GM13976 (cell line): ENCODE data around the gene ROMO1.
"Not testable (repeated sequence)": the region's sequence is repeated elsewhere in the genome, so short reads cannot be mapped to it uniquely, and the experiment has no call there.

Experiments used
- DNase-seq: peaks from one replicate; pipeline ENCODE4 v3.0.0; 2012; ENCODE audit warnings: low spot score
- in situ Hi-C: fragments of 300-500 bp; cut with MboI; formaldehyde crosslinking; loops from one replicate; pipeline ENCODE4 v1.12.0; 2022; ENCODE audit warnings: low sequenced_read_pairs, mixed read lengths, inconsistent platforms; ENCODE audit not compliant: unreplicated experiment
- TF ChIP-seq, protein P1 (sequence below): IDR thresholded peaks from 2 replicates; pipeline ENCODE4 v1.5.1; 2012; ENCODE audit warnings: borderline replicate concordance, mild to moderate bottlenecking; ENCODE audit not compliant: insufficient read depth; ENCODE audit errors: extremely low read depth, missing control alignments, control extremely low read depth

Gene ROMO1

DNA sequence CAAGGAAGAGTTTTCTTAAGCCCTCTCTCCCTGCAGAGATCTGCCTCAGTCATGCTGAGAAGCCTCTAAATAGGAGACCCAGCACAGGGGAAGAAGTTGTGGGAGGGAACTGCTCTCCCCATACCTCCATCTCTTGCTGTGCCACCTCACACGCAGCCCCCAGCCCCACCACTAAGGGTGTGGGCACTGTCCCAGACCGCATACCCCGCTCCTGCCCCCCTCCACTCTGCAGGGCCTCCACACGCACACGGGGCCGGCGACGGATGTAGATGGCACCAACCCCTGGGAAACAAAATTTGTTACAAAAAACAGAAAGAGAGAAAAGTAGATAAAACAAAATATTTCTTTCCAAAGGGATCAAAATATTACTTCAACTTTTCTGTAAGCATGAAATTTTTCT is 24.3 kb upstream of the ROMO1 start:
- TF ChIP-seq, protein P1, sequence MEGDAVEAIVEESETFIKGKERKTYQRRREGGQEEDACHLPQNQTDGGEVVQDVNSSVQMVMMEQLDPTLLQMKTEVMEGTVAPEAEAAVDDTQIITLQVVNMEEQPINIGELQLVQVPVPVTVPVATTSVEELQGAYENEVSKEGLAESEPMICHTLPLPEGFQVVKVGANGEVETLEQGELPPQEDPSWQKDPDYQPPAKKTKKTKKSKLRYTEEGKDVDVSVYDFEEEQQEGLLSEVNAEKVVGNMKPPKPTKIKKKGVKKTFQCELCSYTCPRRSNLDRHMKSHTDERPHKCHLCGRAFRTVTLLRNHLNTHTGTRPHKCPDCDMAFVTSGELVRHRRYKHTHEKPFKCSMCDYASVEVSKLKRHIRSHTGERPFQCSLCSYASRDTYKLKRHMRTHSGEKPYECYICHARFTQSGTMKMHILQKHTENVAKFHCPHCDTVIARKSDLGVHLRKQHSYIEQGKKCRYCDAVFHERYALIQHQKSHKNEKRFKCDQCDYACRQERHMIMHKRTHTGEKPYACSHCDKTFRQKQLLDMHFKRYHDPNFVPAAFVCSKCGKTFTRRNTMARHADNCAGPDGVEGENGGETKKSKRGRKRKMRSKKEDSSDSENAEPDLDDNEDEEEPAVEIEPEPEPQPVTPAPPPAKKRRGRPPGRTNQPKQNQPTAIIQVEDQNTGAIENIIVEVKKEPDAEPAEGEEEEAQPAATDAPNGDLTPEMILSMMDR, result no peak
- DNase-seq, result no peak
- in situ Hi-C loops, result no loop called here

DNA sequence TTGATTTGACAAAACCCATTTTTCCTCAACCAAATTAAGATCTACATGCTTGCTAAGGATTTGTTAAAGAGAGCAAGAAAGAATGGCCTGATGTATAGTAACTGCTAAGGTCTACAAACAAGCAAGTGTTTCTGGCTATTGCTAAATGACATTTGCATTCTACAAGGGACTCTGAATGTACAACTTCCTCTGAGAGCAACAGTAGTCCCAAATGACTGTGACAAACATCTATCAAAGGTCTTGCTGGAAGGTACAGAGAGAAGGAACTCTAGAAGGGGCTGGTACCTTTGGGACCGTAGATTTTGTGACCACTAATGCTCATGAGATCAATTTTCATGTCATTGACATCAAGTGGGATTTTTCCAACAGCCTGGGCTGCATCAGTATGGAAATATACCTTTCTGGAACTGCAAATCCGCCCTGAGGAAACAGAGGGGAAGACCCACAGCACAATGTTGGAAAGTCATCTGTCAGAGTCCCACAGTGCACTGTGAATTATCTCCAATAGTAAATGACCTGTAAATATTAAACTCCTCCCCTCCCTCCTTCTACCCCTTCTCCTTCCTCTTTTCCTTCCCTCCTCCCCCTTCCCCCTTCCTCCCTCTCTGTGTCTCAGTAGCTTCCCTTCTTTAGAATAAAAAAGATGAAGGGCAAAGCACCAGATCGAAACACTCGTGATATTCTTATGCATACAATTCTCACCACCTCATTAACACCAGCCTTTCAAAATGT is 18.6 kb upstream of the ROMO1 start:
- TF ChIP-seq, protein P1, result no peak
- in situ Hi-C loops, result no loop called here
- no peak for DNase-seq

DNA sequence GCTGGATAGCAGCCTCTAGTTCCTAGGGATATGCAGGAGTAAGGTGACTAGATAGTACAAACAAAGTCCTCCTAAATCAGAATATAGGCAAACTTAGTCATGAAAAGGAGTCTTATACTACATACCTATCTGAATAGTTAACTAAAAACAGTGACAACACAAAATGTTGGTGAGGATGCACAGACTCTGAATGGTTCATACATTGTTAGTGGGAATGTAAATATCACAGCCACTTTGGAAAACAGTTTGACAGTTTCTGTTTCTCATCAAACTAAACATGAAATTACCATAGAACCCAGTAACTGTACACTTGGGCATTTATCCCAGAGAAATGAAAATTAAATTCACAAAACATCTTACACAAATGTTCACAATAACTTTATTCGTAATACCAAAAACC is 17.2 kb upstream of the ROMO1 start:
- no peak for DNase-seq
- in situ Hi-C loops, result no loop called here
- TF ChIP-seq, protein P1, result no peak

DNA sequence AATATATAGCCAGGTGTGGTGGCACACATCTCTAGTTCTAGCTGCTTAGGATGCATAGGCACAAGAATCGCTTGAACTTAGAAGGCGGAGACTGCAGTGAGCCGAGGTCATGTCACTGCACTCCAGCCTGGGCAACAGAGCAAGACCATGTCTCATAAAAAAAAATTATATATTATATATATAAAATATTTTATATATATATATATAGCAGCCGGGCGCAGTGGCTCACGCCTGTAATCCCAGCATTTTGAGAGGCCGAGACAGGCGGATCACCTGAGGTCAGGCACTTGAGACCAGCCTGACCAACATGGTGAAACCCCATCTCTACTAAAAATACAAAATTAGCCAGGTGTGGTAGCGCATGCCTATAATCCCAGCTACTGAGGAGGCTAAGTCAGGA is 13.8 kb upstream of the ROMO1 start:
- DNase-seq, in situ Hi-C loops: not testable (repeated sequence)

DNA sequence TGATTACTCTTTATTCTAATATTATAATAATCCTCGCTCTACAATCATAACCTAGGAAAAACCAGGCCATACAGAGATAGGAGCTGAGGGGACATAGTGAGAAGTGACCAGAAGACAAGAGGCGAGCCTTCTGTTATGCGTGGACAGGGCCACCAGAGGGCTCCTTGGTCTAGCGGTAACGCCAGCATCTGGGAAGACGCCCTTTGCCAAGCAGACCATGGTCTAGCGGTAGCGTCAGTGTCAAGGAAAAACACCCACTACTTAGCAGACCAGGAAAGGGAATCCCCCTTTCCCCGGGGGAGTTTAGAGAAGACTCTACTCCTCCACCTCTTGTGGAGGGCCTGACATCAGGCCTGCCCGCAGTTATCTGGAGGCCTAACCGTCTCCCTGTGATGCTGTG is 12.3 kb upstream of the ROMO1 start:
- in situ Hi-C loops, DNase-seq: not testable (repeated sequence)

DNA sequence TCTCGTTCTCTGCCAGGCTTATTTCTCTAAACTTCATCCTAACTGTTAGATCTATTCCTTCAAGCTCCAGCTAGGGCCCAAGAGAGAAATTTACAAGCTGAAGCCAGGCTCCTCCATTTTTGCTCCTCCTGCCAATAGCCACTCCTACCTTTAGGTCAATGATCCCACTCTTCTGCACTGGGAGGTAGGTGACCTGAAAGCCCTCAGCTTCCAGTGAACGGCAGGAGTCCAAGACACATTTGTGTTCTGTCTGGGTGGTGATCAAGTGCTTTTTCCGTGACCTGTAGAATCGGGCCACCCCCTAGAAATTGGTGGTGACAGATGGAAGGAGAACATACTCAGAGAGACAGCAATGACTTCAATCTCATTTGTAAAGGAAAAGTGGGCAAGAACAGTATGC is 8.9 kb upstream of the ROMO1 start:
- DNase-seq, result no peak
- TF ChIP-seq, protein P1, result no peak
- in situ Hi-C loops, result no loop called here

DNA sequence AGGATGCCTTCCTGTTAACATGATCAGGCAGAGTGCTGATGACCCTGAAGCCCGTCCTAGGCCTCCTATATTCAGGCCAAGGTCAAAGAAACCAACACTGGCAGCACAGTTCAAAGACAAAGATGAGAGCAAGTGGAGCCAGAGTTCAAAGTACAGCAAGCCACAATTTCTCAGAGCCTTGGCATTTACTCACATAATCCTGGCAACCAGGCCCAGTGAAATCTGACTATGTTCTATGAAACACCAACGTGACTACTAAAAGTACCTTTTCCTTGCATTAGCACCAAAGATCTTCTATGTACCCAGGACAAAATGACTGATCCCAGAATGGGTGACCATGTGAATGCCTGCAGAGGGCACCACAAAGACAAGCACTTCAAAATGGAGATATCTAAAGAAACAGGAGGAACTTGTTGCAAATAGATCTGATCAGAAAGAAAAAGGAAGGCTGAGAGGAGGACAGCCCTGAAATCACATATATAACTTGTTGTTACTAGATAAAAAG is 3.9 kb upstream of the ROMO1 start:
- in situ Hi-C loops, result no loop called here
- no peak for DNase-seq
- TF ChIP-seq, protein P1, result no peak

DNA sequence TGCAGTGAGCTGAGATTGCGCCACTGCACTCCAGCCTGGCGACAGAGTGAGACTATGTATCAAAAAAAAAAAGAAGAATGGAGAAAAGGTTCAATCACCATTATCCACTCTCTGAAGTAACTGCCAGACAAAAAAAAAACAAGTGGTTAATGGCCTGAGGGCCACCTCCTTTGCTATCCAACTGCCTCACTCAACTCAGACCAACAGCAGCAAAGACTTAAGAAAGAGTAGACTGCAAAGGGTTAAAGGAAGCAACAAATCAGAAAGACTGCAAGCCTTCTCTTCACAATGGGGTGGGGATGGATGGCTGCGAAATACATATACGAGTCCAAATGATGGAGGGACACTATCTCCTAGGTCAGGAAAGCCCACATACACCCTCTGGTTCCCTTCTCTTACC is 3.2 kb upstream of the ROMO1 start:
- DNase-seq, result no peak
- TF ChIP-seq, protein P1, result no peak
- in situ Hi-C loops, result no loop called here
